ENCODE measurements around the gene RCOR1.

RCOR1 gene

DNA sequence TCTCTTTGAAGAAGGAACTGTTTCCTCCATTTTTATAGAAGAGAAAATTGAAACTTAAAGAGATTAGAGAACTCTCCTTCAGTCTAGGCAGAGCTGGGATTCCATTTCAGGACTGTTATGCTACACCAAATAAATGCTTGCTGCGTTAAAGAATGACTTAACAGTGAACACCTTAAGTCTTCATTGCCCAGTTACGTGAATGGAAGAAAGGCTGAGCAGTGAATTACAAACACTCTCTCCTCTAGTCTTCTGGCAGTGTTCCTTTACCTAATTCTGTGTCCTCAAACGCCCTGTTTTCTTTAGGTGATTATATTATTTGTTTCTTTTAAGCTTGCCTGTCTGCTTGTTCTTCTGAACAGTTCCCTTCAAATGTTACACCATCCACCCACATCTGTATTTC lies 59.7 kb downstream of the RCOR1 start:
- H3K9me3 Mint-ChIP-seq, result peaks cover 5% of the 10 kb centered on the region
- H3K27me3 Mint-ChIP-seq (ENCODE audit: low read depth), result no peaks in the 10 kb centered on the region
- no peak overlapping the region for H3K4me3 Mint-ChIP-seq
- H3K36me3 Mint-ChIP-seq (ENCODE audit: low read depth), result peaks cover 7% of the 10 kb centered on the region
- no peak for DNase-seq (ENCODE audit: low spot score)
- H3K4me1 Mint-ChIP-seq (ENCODE audit: low read depth), result peaks cover 2% of the 10 kb centered on the region
- no peak overlapping the region for H3K27ac Mint-ChIP-seq

DNA sequence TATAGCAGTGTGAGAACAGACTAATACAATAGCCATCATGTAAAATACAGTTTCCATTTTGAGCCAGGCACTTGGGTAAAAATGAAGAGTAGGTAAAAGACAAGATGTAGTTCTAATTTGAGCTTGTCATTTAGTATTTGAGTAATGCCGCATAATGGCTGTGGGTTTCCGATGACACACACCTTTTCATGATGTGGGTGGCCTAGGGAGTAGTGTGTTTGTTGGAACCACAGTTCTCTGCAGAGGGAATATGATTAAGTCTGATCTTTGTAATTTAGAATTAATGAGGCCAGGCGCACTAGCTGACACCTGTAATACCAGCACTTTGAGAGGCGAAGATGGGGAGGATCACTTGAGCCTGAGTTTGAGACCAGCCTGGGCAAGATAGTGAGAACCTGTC lies 61.8 kb downstream of the RCOR1 start:
- peaks cover 5% of the 10 kb centered on the region for H3K9me3 Mint-ChIP-seq
- peaks cover 7% of the 10 kb centered on the region for H3K36me3 Mint-ChIP-seq (ENCODE audit: low read depth)
- no peak overlapping the region for H3K4me3 Mint-ChIP-seq
- H3K27ac Mint-ChIP-seq, result no peak overlapping the region
- DNase-seq (ENCODE audit: low spot score), result peak; percentile 5
- H3K27me3 Mint-ChIP-seq (ENCODE audit: low read depth), result no peaks in the 10 kb centered on the region
- H3K4me1 Mint-ChIP-seq (ENCODE audit: low read depth), result peaks cover 2% of the 10 kb centered on the region

DNA sequence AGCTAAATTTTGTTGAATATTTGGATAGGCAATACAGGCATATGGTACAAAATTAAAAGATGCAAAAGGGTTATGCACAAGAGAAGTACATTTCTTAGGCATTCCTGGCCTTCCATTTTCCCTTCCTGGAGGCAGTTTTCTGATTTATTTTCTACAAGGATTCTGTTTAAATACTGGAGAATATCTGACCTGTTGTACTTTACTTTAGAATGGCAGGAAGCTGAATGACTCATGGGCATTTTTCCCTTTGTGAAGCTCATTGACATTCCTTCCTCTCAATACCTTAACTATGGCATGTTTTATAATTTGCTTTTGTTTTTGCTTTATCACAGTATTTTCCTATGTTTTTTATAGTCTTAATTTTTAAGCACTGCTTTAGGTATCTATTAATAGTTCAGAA lies 62.7 kb downstream of the RCOR1 start:
- H3K36me3 Mint-ChIP-seq (ENCODE audit: low read depth), result peaks cover 7% of the 10 kb centered on the region
- H3K27me3 Mint-ChIP-seq (ENCODE audit: low read depth), result no peaks in the 10 kb centered on the region
- peaks cover 5% of the 10 kb centered on the region for H3K9me3 Mint-ChIP-seq
- H3K4me3 Mint-ChIP-seq, result no peak overlapping the region
- H3K4me1 Mint-ChIP-seq (ENCODE audit: low read depth), result peaks cover 2% of the 10 kb centered on the region
- no peak overlapping the region for H3K27ac Mint-ChIP-seq
- DNase-seq (ENCODE audit: low spot score), result no peak

DNA sequence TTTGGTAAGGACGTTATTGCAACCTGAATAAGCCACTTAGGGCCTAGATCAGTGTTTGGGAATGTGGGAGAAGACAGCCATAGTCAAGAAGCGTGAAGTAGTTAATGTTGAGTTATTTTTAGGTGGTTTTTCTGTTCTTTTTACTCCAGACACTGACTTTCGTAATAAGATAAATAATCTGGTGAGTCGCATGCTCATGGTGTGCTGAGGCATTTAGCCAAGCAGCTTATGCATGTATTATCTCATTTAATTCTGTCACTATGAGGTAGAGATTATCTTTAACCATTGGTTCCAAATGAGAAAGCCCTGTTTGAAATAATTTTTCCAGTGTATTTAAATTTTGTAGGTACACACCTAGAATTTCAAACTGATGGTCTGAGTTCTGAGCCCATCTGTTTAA lies 67.3 kb downstream of the RCOR1 start:
- no peak for DNase-seq (ENCODE audit: low spot score)
- no peaks in the 10 kb centered on the region for H3K27me3 Mint-ChIP-seq (ENCODE audit: low read depth)
- peaks cover 2% of the 10 kb centered on the region for H3K36me3 Mint-ChIP-seq (ENCODE audit: low read depth)
- no peak overlapping the region for H3K4me3 Mint-ChIP-seq
- no peaks in the 10 kb centered on the region for H3K9me3 Mint-ChIP-seq
- H3K27ac Mint-ChIP-seq, result no peak overlapping the region
- peaks cover 3% of the 10 kb centered on the region for H3K4me1 Mint-ChIP-seq (ENCODE audit: low read depth)

DNA sequence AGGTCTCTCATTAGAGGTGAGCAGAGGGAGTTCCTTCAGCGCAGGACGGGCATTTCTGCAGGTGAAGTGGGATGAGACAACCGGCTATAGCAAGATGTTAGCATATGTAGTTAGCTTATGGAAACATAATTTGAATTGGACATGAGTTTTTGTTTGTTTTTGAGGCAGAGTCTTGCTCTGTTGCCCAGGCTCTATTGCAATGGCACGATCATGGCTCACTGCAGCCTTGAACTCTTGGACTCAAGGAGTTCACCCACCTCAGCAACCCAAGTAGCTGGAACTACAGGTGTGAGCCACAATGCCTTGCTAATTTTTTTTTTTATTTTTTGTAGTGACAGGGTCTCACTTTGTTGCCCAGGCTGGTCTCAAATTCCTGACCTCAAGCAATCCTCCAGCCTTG lies 69.2 kb downstream of the RCOR1 start:
- H3K27ac Mint-ChIP-seq, result no peak overlapping the region
- no peaks in the 10 kb centered on the region for H3K36me3 Mint-ChIP-seq (ENCODE audit: low read depth)
- H3K4me3 Mint-ChIP-seq, result no peak overlapping the region
- peaks cover 3% of the 10 kb centered on the region for H3K4me1 Mint-ChIP-seq (ENCODE audit: low read depth)
- no peaks in the 10 kb centered on the region for H3K27me3 Mint-ChIP-seq (ENCODE audit: low read depth)
- no peak for DNase-seq (ENCODE audit: low spot score)
- no peaks in the 10 kb centered on the region for H3K9me3 Mint-ChIP-seq

DNA sequence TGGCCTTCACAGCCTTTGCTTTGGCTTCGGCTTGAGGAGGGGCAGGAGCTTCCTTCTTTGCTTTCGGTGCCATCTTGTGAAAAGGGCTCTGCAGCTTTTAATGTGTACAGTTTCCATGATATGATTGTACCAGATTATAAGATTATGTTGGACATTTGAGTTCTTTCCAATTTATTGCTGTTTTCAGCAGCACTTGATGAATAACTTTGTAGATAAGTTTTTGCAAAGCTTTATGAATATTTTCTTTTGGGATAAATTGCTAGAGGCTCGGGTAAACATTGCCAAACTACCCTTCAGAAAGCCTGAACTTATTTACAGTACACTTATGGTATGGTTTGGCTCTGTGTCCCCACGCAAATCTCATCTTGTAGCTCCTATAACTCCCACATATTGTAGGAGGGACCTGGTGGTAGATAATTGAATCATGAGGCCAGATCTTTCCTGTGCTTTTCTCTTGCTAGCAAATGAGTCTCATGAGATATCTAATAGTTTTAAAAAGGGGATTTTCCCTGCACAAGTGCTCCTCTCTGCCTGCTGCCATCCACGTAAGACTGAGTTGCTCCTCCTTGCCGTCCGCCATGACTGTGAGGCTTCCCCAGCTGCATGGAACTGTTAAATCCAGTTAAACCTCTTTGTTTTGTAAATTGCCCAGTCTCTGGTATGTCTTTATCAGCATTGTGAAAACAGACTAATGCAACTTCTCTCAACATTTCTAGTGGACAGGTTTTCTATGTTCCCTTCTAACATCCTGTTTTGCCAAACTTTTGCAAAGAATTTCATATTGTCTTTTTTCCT lies 70.4 kb downstream of the RCOR1 start:
- Mint-ChIP-seq H3K4me3 (no peak overlapping the region), H3K4me1 (ENCODE audit: low read depth) (peaks cover 3% of the 10 kb centered on the region), H3K36me3 (ENCODE audit: low read depth) (no peaks in the 10 kb centered on the region), H3K27ac (no peak overlapping the region), H3K27me3 (ENCODE audit: low read depth) (no peaks in the 10 kb centered on the region), H3K9me3 (no peaks in the 10 kb centered on the region)
- no peak for DNase-seq (ENCODE audit: low spot score)

DNA sequence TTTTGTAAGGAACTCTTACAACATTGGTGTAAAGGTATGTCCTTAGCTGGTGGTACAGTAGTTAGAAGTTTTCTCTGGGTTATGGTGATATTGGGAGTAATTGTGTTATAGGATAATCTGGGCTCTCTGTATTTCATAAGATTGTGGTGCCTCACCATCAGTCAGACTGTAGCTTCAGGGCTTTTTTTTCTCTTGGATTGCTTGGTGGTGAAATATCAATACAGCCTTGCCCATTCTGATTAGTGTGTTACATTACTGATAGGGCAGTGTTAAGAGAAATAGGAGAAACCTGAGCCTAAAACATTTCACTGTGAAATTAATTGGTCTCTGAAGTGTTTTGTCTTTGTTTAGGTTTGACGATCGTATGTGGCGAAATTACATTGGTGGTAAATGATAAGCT lies 71.0 kb downstream of the RCOR1 start:
- no peak for DNase-seq (ENCODE audit: low spot score)
- H3K27ac Mint-ChIP-seq, result no peak overlapping the region
- H3K36me3 Mint-ChIP-seq (ENCODE audit: low read depth), result no peaks in the 10 kb centered on the region
- no peaks in the 10 kb centered on the region for H3K9me3 Mint-ChIP-seq
- no peak overlapping the region for H3K4me3 Mint-ChIP-seq
- peaks cover 3% of the 10 kb centered on the region for H3K4me1 Mint-ChIP-seq (ENCODE audit: low read depth)
- no peaks in the 10 kb centered on the region for H3K27me3 Mint-ChIP-seq (ENCODE audit: low read depth)

DNA sequence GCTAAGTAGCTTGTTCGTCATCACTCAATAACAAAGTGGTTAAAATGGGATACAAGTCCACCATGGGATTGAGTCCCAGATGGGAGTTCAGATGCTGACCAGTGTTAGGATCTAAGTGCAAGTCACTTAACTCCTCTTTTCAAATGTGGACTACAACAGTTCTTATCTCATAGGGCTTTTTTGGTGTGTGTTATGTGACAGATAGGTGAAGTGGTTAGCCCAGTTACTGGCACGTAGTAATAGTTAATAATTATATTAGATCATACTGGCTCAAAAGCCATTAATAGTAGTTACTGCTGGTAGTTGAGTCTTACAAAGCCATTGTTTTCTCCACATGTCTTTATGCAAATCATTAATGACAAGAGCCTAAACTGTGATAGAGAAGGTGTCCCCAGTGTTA lies 73.2 kb downstream of the RCOR1 start:
- Mint-ChIP-seq H3K27ac (no peak overlapping the region), H3K4me3 (no peak overlapping the region), H3K4me1 (ENCODE audit: low read depth) (peaks cover 3% of the 10 kb centered on the region), H3K27me3 (ENCODE audit: low read depth) (no peaks in the 10 kb centered on the region), H3K9me3 (no peaks in the 10 kb centered on the region), H3K36me3 (ENCODE audit: low read depth) (no peaks in the 10 kb centered on the region)
- no peak for DNase-seq (ENCODE audit: low spot score)

DNA sequence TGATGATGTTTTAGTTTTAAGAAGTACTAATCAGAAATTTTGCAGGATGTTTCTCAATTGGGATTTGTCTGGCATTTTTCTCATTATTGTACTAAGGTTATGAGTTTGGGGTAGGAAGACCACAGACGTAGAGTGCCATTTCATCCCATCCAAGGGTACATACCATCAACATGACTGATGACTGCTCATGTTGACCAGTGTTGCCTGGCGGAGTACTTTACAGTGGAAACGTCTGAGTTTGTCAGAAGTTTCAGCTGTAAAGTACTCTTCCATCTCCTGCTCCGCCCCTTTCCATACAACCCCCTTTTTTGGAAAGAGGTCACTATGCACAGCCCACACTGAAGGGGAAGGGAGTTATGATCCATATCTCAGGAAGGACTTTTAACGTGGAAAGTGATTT lies 74.2 kb downstream of the RCOR1 start:
- no peaks in the 10 kb centered on the region for H3K27me3 Mint-ChIP-seq (ENCODE audit: low read depth)
- H3K4me3 Mint-ChIP-seq, result no peak overlapping the region
- no peaks in the 10 kb centered on the region for H3K9me3 Mint-ChIP-seq
- no peak overlapping the region for H3K27ac Mint-ChIP-seq
- no peaks in the 10 kb centered on the region for H3K36me3 Mint-ChIP-seq (ENCODE audit: low read depth)
- no peak for DNase-seq (ENCODE audit: low spot score)
- H3K4me1 Mint-ChIP-seq (ENCODE audit: low read depth), result no peaks in the 10 kb centered on the region

DNA sequence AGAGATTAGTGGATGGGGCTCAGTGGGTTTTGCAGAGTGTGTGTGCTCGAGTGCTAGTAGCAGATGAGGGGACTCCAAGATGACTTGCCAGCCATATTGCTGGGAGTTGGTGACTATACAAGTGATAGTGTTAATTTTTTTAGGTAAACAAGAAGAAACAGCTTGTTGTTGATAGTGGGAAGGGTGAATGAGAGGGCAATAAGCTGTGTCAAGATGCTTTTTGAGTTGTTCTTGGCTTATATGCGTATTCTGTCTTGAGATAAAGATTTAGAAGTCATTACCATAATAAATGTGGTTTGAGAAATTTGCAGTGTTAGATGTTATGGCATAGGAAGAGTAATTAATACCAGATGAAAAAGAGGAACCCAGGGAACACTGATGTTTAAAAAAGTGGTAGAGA lies 75.3 kb downstream of the RCOR1 start:
- Mint-ChIP-seq H3K27ac (no peak overlapping the region), H3K4me1 (ENCODE audit: low read depth) (peaks cover 2% of the 10 kb centered on the region), H3K27me3 (ENCODE audit: low read depth) (no peaks in the 10 kb centered on the region), H3K9me3 (peaks cover 5% of the 10 kb centered on the region), H3K4me3 (no peak overlapping the region), H3K36me3 (ENCODE audit: low read depth) (peaks cover 4% of the 10 kb centered on the region)
- DNase-seq (ENCODE audit: low spot score), result no peak

DNA sequence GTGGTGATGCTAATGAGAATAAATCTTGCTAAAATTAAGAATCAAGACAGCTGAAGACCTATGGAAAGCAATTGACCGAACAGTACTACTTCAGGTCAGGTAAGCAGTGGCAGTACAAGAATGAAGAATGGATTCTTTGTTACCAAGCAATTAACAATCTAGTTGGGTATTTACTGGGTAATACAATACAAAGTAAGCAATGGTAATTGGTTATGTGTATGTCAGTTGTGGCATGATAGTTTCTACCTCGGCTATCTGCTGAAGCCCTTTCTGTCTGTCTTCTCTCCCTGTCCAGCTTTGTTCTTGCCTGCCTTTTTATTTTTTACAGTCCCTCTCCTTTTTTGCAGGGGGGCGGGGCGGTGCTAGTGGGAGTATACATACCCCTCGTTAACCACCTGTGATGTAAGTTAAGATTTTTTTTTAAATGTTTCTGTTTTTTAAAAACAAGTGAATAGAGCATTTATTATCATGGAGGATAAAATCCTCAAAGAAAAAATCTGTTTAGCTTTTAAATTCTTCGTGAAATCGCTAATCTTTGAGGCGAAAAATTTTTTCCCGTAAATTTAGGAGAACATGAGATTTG lies 75.9 kb downstream of the RCOR1 start:
- no peak for DNase-seq (ENCODE audit: low spot score)
- no peaks in the 10 kb centered on the region for H3K27me3 Mint-ChIP-seq (ENCODE audit: low read depth)
- peaks cover 8% of the 10 kb centered on the region for H3K9me3 Mint-ChIP-seq
- H3K4me3 Mint-ChIP-seq, result no peak overlapping the region
- H3K4me1 Mint-ChIP-seq (ENCODE audit: low read depth), result peaks cover 3% of the 10 kb centered on the region
- H3K36me3 Mint-ChIP-seq (ENCODE audit: low read depth), result peaks cover 7% of the 10 kb centered on the region
- no peak overlapping the region for H3K27ac Mint-ChIP-seq

DNA sequence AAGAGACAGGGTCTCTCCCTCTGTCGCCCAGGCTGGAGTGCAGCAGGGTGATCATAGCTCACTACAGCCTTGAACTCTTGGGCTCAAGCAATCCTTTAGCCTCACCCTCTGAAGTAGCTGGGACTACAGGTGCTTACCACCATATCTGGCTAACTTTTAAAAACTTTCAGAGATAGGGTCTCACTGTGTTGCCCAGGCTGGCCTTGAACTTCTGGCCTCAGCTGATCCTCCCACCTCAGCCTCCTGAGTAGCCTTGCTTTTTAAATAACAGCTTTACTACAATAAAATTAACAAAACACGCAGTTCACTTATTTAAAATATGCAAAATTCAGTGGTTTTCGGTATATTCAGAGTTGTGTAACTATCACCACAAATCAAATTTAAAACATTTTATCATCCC lies 79.0 kb downstream of the RCOR1 start:
- peaks cover 5% of the 10 kb centered on the region for H3K4me1 Mint-ChIP-seq (ENCODE audit: low read depth)

DNA sequence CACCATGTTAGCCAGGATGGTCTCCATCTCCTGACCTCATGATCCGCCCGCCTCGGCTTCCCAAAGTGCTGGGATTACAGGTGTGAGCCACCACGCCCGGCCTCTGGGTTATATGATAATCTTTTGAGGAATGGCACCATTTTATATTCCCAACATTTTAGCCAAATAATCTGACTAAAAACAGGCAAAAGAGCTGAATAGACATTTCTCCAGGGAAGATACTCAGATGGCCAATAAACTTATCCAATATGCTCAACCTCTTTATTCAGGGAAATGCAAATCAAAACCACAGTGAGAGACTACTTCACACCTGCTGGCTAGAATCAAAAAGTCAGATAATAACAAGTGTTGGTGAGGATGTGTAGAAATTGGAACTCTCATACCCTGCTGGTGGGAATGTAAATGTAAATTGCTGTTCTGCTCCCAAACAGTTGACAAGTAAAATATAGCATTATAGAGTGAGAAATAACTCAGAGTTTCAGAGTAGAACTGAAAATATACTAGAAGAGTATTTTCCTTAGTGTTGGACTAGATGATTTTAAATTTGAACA lies 80.0 kb downstream of the RCOR1 start:
- H3K4me1 Mint-ChIP-seq (ENCODE audit: low read depth), result peaks cover 5% of the 10 kb centered on the region
- no peak for DNase-seq (ENCODE audit: low spot score)
- peaks cover 8% of the 10 kb centered on the region for H3K9me3 Mint-ChIP-seq
- H3K36me3 Mint-ChIP-seq (ENCODE audit: low read depth), result peaks cover 12% of the 10 kb centered on the region
- H3K4me3 Mint-ChIP-seq, result no peak overlapping the region
- no peak overlapping the region for H3K27ac Mint-ChIP-seq
- H3K27me3 Mint-ChIP-seq (ENCODE audit: low read depth), result no peaks in the 10 kb centered on the region

More for the DNA sequence above, 79.0 kb downstream of the RCOR1 start:
- peaks cover 8% of the 10 kb centered on the region for H3K9me3 Mint-ChIP-seq
- H3K27me3 Mint-ChIP-seq (ENCODE audit: low read depth), result no peaks in the 10 kb centered on the region
- no peak overlapping the region for H3K27ac Mint-ChIP-seq
- DNase-seq (ENCODE audit: low spot score), result no peak
- no peak overlapping the region for H3K4me3 Mint-ChIP-seq
- H3K36me3 Mint-ChIP-seq (ENCODE audit: low read depth), result peaks cover 12% of the 10 kb centered on the region

DNA sequence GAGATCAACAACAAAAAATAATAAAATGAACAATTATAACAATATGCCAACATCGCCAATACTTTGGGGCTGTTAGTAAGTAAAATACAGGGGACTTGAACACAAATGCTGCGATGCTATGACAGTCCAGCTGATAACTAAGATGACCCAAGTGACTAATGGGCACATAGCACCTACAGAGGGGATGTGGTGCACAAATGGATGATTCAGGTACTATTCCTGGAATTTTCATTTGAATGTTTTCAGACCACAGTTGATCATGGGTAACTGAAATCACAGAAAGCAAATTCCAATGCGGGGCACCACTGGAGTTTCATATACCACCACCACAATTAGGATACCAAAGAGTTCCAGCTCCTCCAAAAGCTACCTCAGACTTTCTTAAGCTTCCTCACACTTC lies 82.9 kb downstream of the RCOR1 start:
- Mint-ChIP-seq H3K4me3 (no peak overlapping the region), H3K9me3 (peaks cover 8% of the 10 kb centered on the region), H3K27me3 (ENCODE audit: low read depth) (no peaks in the 10 kb centered on the region), H3K36me3 (ENCODE audit: low read depth) (peaks cover 12% of the 10 kb centered on the region), H3K4me1 (ENCODE audit: low read depth) (peaks cover 5% of the 10 kb centered on the region), H3K27ac (no peak overlapping the region)
- no peak for DNase-seq (ENCODE audit: low spot score)
